ENCODE measurements around the gene TAOK1. TPM values are rescaled to one million over a fixed set of nuclear protein-coding genes. Genes with fewer than 3 reads are reported as not detected.

TAOK1 gene
- total and polyA plus RNA-seq, 4 donors: 4.3 to 20.5 (median 12.6) TPM

- Histone ChIP-seq H3K36me3 (ENCODE audit: control insufficient read depth in 4 of 4, insufficient read depth in 3 of 4, low read depth in 1 of 4, low read length in 3 of 4) (no peaks in the 10 kb centered on the region), H3K27me3 (ENCODE audit: control insufficient read depth in 4 of 4, insufficient read depth in 4 of 4, low read length in 3 of 4) (no peaks in the 10 kb centered on the region), H3K4me1 (ENCODE audit: control insufficient read depth in 4 of 4, insufficient read depth in 4 of 4, low read length in 3 of 4) (no peaks in the 10 kb centered on the region), H3K4me3 (ENCODE audit: low read depth in 1 of 3, low read length in 3 of 3) (no peak overlapping the region), H3K9me3 (ENCODE audit: control insufficient read depth in 4 of 4, low read length in 3 of 4) (no peaks in the 10 kb centered on the region), H3K27ac (ENCODE audit: low read depth in 1 of 2, low read length in 2 of 2) (no peak overlapping the region), H3K9ac (ENCODE audit: low read depth in 1 of 2, low read length in 2 of 2) (no peak overlapping the region)
- DNase-seq (ENCODE audit: low spot score): no peak
- TF ChIP-seq HNF4G (IDR thresholded peaks at IDR 0.05): no peak
- TF ChIP-seq RXRA (IDR thresholded peaks at IDR 0.05): no peak
- TF ChIP-seq NR2F2 (IDR thresholded peaks at IDR 0.05): no peak
- TF ChIP-seq GABPA (IDR thresholded peaks at IDR 0.05 in 1 of 2, conservative IDR thresholded peaks at IDR 0.05 in 1 of 2): no peak
- TF ChIP-seq, protein P1, sequence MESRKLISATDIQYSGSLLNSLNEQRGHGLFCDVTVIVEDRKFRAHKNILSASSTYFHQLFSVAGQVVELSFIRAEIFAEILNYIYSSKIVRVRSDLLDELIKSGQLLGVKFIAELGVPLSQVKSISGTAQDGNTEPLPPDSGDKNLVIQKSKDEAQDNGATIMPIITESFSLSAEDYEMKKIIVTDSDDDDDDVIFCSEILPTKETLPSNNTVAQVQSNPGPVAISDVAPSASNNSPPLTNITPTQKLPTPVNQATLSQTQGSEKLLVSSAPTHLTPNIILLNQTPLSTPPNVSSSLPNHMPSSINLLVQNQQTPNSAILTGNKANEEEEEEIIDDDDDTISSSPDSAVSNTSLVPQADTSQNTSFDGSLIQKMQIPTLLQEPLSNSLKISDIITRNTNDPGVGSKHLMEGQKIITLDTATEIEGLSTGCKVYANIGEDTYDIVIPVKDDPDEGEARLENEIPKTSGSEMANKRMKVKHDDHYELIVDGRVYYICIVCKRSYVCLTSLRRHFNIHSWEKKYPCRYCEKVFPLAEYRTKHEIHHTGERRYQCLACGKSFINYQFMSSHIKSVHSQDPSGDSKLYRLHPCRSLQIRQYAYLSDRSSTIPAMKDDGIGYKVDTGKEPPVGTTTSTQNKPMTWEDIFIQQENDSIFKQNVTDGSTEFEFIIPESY (IDR thresholded peaks at IDR 0.05): no peak
- TF ChIP-seq YY1 (IDR thresholded peaks at IDR 0.05): no peak
- no peak for TF ChIP-seq MAX (IDR thresholded peaks at IDR 0.05)
- TF ChIP-seq ATF3 (IDR thresholded peaks at IDR 0.05): no peak
- no peak for TF ChIP-seq JUND (IDR thresholded peaks at IDR 0.05)
- TF ChIP-seq FOXA1 (IDR thresholded peaks at IDR 0.05): no peak
- TF ChIP-seq, protein P2, sequence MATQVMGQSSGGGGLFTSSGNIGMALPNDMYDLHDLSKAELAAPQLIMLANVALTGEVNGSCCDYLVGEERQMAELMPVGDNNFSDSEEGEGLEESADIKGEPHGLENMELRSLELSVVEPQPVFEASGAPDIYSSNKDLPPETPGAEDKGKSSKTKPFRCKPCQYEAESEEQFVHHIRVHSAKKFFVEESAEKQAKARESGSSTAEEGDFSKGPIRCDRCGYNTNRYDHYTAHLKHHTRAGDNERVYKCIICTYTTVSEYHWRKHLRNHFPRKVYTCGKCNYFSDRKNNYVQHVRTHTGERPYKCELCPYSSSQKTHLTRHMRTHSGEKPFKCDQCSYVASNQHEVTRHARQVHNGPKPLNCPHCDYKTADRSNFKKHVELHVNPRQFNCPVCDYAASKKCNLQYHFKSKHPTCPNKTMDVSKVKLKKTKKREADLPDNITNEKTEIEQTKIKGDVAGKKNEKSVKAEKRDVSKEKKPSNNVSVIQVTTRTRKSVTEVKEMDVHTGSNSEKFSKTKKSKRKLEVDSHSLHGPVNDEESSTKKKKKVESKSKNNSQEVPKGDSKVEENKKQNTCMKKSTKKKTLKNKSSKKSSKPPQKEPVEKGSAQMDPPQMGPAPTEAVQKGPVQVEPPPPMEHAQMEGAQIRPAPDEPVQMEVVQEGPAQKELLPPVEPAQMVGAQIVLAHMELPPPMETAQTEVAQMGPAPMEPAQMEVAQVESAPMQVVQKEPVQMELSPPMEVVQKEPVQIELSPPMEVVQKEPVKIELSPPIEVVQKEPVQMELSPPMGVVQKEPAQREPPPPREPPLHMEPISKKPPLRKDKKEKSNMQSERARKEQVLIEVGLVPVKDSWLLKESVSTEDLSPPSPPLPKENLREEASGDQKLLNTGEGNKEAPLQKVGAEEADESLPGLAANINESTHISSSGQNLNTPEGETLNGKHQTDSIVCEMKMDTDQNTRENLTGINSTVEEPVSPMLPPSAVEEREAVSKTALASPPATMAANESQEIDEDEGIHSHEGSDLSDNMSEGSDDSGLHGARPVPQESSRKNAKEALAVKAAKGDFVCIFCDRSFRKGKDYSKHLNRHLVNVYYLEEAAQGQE (IDR thresholded peaks at IDR 0.05): no peak
- no peak for TF ChIP-seq CTCF (IDR thresholded peaks at IDR 0.05; ENCODE audit: low read depth, low read length, missing input control)
- TF ChIP-seq HNF4A (conservative IDR thresholded peaks at IDR 0.05): no peak
- TF ChIP-seq TAF1 (conservative IDR thresholded peaks at IDR 0.05): no peak
- no peak for TF ChIP-seq SP1 (IDR thresholded peaks at IDR 0.05)
- TF ChIP-seq FOXA2 (IDR thresholded peaks at IDR 0.05): no peak
- TF ChIP-seq EGR1 (IDR thresholded peaks at IDR 0.05; ENCODE audit: low read depth in 2 of 2): no peak
- WGBS: 93% methylated on average over 3 of the region's 3 CpGs
Observed at GRCh38 chr17:29376667-29377270, 13.4 kb upstream of the TAOK1 start.

All from liver (tissue), 9 donors.